GM12878 (cell line): ENCODE results near the gene GPRC5C. TPM values are rescaled to one million over a fixed set of nuclear protein-coding genes. Genes with fewer than 3 reads are reported as not detected.
A peak's percentile ranks its signal among the peaks of the same experiment; 100 is the strongest.

Source experiments
- ESRRA ChIP-seq: IDR thresholded peaks from 2 replicates; pipeline ENCODE4 v1.6.1; 2012; ENCODE audit warnings: mild to moderate bottlenecking, low read length, improper control_type of control experiment
- IKZF1 ChIP-seq: fragments of 450-650 bp; conservative IDR thresholded peaks from 2 replicates; pipeline ENCODE4 v1.6.1; 2017; ENCODE audit warnings: antibody characterized with exemption, mild to moderate bottlenecking
- NBN ChIP-seq: fragments of 450-650 bp; IDR thresholded peaks from 2 replicates; pipeline ENCODE4 v1.6.1; 2016
- polyA plus RNA-seq, 11 experiments: library from polyadenylated mRNA; depleted of rRNA in 4 of 11; unstranded in 6 of 11; stranded (reverse) in 5 of 11; fragments of >200 nt; fragmentation: Nextera tagmentation in 4 of 11; fragmentation: Illumina TruSeq in 1 of 11; extraction: Ambion mirVana in 4 of 11; extraction: Trizol in 1 of 11; gene quantifications; 1 replicate in 1 of 11; 2 replicates in 10 of 11; pipeline versions ENCODE4 v1.2.1 to v1.2.3, GENCODE V29; 2011 to 2016; ENCODE audit warnings: inconsistent platforms in 2 of 11, missing spikeins in 2 of 11, low read depth in 1 of 11
- total RNA-seq, 4 experiments: library from RNA; depleted of rRNA in 3 of 4; stranded (reverse); fragments of >200 nt in 3 of 4; fragmentation: Illumina TruSeq in 1 of 4; extraction: Trizol in 1 of 4; gene quantifications; 2 replicates each; pipeline versions ENCODE4 v1.2.1 to v1.2.3, GENCODE V29; 2013 to 2021
- TF ChIP-seq, protein P1 (sequence below): fragments of 450-650 bp; conservative IDR thresholded peaks from 2 replicates; pipeline ENCODE4 v1.6.1; 2017; ENCODE audit warnings: mild to moderate bottlenecking, moderate library complexity
- TF ChIP-seq, protein P2 (sequence below): IDR thresholded peaks from 2 replicates; pipeline ENCODE4 v1.6.1; 2012; ENCODE audit warnings: improper control_type of control experiment, low read depth, low read length; ENCODE audit not compliant: insufficient replicate concordance
- TF ChIP-seq, protein P3 (sequence below): fragments of 450-650 bp; IDR thresholded peaks from 2 replicates; pipeline ENCODE4 v1.6.1; 2017; ENCODE audit warnings: low read depth, mild to moderate bottlenecking, moderate library complexity
- TF ChIP-seq, protein P4 (sequence below): fragments of 450-650 bp; IDR thresholded peaks from 2 replicates; pipeline ENCODE4 v1.6.1; 2017; ENCODE audit warnings: mild to moderate bottlenecking
- TF ChIP-seq, protein P5 (sequence below): IDR thresholded peaks from 2 replicates; pipeline ENCODE4 v1.6.1; 2012; ENCODE audit warnings: low read depth, low read length, improper control_type of control experiment
- TF ChIP-seq, protein P6 (sequence below): fragments of 450-650 bp; formaldehyde crosslinking; IDR thresholded peaks from 2 replicates; pipeline ENCODE4 v1.4.0; 2020; ENCODE audit warnings: mild to moderate bottlenecking, moderate library complexity
- TF ChIP-seq, protein P7 (sequence below): fragments of 450-650 bp; IDR thresholded peaks from 2 replicates; pipeline ENCODE4 v1.6.1; 2017; ENCODE audit warnings: antibody characterized with exemption, mild to moderate bottlenecking, moderate library complexity

Gene GPRC5C
- total and polyA plus RNA-seq, 10 of the 15 experiments (the other 5 are each of a cell fraction or from before 2014, with no cell fraction given) = 0.04 to 1.3 (median 0.36) TPM; not detected in 2

DNA sequence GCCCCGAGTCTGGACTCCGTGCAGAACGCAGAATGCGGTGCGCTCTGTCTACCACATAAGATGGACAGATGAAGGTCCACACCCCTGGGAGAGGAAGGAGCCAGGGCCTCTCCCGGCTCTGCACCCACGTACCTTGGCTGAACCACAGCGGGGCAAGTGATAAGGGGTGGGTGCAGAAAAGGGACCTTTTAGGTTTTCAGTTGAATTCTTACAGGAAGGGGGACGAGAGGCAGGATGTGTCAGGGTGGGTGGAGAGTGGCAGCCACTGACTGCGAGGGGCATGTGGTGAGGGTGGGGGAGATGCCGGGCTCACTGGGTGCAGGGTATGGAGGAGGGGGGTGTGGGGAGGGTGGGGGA, 34.9 kb downstream of the GPRC5C start (continued):
- TF ChIP-seq, protein P1, sequence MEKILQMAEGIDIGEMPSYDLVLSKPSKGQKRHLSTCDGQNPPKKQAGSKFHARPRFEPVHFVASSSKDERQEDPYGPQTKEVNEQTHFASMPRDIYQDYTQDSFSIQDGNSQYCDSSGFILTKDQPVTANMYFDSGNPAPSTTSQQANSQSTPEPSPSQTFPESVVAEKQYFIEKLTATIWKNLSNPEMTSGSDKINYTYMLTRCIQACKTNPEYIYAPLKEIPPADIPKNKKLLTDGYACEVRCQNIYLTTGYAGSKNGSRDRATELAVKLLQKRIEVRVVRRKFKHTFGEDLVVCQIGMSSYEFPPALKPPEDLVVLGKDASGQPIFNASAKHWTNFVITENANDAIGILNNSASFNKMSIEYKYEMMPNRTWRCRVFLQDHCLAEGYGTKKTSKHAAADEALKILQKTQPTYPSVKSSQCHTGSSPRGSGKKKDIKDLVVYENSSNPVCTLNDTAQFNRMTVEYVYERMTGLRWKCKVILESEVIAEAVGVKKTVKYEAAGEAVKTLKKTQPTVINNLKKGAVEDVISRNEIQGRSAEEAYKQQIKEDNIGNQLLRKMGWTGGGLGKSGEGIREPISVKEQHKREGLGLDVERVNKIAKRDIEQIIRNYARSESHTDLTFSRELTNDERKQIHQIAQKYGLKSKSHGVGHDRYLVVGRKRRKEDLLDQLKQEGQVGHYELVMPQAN = peak; percentile 27; the same call in 1 of the 2 replicates
- TF ChIP-seq, protein P2, sequence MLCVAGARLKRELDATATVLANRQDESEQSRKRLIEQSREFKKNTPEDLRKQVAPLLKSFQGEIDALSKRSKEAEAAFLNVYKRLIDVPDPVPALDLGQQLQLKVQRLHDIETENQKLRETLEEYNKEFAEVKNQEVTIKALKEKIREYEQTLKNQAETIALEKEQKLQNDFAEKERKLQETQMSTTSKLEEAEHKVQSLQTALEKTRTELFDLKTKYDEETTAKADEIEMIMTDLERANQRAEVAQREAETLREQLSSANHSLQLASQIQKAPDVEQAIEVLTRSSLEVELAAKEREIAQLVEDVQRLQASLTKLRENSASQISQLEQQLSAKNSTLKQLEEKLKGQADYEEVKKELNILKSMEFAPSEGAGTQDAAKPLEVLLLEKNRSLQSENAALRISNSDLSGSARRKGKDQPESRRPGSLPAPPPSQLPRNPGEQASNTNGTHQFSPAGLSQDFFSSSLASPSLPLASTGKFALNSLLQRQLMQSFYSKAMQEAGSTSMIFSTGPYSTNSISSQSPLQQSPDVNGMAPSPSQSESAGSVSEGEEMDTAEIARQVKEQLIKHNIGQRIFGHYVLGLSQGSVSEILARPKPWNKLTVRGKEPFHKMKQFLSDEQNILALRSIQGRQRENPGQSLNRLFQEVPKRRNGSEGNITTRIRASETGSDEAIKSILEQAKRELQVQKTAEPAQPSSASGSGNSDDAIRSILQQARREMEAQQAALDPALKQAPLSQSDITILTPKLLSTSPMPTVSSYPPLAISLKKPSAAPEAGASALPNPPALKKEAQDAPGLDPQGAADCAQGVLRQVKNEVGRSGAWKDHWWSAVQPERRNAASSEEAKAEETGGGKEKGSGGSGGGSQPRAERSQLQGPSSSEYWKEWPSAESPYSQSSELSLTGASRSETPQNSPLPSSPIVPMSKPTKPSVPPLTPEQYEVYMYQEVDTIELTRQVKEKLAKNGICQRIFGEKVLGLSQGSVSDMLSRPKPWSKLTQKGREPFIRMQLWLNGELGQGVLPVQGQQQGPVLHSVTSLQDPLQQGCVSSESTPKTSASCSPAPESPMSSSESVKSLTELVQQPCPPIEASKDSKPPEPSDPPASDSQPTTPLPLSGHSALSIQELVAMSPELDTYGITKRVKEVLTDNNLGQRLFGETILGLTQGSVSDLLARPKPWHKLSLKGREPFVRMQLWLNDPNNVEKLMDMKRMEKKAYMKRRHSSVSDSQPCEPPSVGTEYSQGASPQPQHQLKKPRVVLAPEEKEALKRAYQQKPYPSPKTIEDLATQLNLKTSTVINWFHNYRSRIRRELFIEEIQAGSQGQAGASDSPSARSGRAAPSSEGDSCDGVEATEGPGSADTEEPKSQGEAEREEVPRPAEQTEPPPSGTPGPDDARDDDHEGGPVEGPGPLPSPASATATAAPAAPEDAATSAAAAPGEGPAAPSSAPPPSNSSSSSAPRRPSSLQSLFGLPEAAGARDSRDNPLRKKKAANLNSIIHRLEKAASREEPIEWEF = no peak
- TF ChIP-seq IKZF1 (no peak), NBN (no peak), ESRRA (no peak)
- TF ChIP-seq, protein P3, sequence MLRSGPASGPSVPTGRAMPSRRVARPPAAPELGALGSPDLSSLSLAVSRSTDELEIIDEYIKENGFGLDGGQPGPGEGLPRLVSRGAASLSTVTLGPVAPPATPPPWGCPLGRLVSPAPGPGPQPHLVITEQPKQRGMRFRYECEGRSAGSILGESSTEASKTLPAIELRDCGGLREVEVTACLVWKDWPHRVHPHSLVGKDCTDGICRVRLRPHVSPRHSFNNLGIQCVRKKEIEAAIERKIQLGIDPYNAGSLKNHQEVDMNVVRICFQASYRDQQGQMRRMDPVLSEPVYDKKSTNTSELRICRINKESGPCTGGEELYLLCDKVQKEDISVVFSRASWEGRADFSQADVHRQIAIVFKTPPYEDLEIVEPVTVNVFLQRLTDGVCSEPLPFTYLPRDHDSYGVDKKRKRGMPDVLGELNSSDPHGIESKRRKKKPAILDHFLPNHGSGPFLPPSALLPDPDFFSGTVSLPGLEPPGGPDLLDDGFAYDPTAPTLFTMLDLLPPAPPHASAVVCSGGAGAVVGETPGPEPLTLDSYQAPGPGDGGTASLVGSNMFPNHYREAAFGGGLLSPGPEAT = no peak
- TF ChIP-seq, protein P4, sequence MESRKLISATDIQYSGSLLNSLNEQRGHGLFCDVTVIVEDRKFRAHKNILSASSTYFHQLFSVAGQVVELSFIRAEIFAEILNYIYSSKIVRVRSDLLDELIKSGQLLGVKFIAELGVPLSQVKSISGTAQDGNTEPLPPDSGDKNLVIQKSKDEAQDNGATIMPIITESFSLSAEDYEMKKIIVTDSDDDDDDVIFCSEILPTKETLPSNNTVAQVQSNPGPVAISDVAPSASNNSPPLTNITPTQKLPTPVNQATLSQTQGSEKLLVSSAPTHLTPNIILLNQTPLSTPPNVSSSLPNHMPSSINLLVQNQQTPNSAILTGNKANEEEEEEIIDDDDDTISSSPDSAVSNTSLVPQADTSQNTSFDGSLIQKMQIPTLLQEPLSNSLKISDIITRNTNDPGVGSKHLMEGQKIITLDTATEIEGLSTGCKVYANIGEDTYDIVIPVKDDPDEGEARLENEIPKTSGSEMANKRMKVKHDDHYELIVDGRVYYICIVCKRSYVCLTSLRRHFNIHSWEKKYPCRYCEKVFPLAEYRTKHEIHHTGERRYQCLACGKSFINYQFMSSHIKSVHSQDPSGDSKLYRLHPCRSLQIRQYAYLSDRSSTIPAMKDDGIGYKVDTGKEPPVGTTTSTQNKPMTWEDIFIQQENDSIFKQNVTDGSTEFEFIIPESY = no peak
- TF ChIP-seq, protein P5, sequence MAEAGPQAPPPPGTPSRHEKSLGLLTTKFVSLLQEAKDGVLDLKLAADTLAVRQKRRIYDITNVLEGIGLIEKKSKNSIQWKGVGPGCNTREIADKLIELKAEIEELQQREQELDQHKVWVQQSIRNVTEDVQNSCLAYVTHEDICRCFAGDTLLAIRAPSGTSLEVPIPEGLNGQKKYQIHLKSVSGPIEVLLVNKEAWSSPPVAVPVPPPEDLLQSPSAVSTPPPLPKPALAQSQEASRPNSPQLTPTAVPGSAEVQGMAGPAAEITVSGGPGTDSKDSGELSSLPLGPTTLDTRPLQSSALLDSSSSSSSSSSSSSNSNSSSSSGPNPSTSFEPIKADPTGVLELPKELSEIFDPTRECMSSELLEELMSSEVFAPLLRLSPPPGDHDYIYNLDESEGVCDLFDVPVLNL = no peak
- TF ChIP-seq, protein P6, sequence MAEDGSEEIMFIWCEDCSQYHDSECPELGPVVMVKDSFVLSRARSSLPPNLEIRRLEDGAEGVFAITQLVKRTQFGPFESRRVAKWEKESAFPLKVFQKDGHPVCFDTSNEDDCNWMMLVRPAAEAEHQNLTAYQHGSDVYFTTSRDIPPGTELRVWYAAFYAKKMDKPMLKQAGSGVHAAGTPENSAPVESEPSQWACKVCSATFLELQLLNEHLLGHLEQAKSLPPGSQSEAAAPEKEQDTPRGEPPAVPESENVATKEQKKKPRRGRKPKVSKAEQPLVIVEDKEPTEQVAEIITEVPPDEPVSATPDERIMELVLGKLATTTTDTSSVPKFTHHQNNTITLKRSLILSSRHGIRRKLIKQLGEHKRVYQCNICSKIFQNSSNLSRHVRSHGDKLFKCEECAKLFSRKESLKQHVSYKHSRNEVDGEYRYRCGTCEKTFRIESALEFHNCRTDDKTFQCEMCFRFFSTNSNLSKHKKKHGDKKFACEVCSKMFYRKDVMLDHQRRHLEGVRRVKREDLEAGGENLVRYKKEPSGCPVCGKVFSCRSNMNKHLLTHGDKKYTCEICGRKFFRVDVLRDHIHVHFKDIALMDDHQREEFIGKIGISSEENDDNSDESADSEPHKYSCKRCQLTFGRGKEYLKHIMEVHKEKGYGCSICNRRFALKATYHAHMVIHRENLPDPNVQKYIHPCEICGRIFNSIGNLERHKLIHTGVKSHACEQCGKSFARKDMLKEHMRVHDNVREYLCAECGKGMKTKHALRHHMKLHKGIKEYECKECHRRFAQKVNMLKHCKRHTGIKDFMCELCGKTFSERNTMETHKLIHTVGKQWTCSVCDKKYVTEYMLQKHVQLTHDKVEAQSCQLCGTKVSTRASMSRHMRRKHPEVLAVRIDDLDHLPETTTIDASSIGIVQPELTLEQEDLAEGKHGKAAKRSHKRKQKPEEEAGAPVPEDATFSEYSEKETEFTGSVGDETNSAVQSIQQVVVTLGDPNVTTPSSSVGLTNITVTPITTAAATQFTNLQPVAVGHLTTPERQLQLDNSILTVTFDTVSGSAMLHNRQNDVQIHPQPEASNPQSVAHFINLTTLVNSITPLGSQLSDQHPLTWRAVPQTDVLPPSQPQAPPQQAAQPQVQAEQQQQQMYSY (CRISPR knock-in tag) = no peak
- TF ChIP-seq, protein P7, sequence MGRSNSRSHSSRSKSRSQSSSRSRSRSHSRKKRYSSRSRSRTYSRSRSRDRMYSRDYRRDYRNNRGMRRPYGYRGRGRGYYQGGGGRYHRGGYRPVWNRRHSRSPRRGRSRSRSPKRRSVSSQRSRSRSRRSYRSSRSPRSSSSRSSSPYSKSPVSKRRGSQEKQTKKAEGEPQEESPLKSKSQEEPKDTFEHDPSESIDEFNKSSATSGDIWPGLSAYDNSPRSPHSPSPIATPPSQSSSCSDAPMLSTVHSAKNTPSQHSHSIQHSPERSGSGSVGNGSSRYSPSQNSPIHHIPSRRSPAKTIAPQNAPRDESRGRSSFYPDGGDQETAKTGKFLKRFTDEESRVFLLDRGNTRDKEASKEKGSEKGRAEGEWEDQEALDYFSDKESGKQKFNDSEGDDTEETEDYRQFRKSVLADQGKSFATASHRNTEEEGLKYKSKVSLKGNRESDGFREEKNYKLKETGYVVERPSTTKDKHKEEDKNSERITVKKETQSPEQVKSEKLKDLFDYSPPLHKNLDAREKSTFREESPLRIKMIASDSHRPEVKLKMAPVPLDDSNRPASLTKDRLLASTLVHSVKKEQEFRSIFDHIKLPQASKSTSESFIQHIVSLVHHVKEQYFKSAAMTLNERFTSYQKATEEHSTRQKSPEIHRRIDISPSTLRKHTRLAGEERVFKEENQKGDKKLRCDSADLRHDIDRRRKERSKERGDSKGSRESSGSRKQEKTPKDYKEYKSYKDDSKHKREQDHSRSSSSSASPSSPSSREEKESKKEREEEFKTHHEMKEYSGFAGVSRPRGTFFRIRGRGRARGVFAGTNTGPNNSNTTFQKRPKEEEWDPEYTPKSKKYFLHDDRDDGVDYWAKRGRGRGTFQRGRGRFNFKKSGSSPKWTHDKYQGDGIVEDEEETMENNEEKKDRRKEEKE = no peak
